HG02623 (cell line): ENCODE measurements around the gene PHF5A.
"Not testable (repeated sequence)": the region's sequence is repeated elsewhere in the genome, so short reads cannot be mapped to it uniquely, and the experiment has no call there.

Experiments used
- ATAC-seq: cut with Tn5 transposase; IDR thresholded peaks from one replicate; pipeline ENCODE4 v1.9.1; 2021; ENCODE audit warnings: moderate library complexity; ENCODE audit not compliant: unreplicated experiment

PHF5A gene

GRCh38 chr22:41447435-41448188 is 20.9 kb downstream of the PHF5A start:
- no peak for ATAC-seq

DNA sequence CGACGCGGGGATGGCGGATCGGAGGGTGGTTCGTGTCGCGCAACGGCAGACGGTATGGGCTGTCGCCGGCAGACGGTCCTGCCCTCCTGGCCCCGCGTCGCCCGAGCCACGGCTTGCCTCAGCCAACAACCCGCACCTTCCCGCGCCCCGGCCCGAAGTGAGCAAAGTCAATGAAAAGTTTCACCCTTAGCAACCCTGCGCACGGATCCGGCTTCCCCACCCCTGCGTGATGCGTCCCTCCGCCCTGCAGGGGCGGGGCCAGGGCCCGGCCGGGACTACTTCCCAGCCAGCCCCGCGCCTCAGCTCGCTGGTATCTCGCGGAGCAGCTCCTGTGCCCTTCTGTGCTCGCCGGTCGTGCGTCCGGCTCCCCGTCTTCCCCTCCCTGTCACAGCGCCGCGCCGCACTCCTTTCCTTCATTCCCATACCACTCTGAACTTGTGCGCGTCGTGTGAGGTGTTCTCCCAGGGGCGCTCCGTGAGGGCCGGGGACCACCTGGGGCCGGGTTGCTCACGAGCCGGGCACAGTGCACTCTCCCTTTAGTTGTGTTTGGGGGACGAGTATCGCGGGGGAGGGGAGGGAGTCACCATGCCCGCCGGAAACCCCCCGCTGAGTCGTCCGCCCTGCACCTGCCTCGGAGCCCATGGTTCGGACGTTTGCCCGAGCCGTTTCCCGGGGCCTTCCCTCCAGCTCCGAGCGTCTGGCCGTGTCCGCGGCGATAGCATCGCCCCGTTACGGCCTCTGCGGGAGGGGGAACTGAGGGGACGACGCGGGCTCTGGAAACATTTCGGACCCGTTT is 21.7 kb downstream of the PHF5A start, which contains the start of gene TOB2:
TOB2 (minus strand) TSS at position 163 of the 796 bp plus-strand sequence. CDS start 9,456 bp downstream, outside the sequence.
- peak; percentile 28 for ATAC-seq

DNA sequence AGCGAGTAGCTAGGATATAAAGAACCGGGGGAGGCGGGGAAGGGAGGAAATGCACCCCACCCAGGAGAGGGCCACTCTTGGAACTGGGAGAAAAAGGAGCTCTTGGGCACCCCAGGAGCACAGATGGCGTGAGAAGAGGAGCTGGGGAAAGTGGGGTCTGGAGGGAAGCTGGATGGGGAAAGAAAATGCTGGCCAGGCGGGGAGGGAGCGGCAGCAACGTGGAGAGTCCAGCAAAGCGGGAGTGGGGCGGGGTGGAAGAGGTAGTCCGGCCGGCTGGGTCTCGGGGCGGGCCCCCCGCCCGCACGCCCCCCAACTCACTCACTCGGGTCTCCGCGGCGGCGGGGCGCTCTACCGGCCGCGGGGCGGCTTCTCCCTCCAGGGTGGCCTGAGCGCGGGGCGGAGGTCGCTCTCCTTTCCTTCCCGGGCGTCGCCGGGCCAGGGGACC is 22.4 kb downstream of the PHF5A start:
- no peak for ATAC-seq

DNA sequence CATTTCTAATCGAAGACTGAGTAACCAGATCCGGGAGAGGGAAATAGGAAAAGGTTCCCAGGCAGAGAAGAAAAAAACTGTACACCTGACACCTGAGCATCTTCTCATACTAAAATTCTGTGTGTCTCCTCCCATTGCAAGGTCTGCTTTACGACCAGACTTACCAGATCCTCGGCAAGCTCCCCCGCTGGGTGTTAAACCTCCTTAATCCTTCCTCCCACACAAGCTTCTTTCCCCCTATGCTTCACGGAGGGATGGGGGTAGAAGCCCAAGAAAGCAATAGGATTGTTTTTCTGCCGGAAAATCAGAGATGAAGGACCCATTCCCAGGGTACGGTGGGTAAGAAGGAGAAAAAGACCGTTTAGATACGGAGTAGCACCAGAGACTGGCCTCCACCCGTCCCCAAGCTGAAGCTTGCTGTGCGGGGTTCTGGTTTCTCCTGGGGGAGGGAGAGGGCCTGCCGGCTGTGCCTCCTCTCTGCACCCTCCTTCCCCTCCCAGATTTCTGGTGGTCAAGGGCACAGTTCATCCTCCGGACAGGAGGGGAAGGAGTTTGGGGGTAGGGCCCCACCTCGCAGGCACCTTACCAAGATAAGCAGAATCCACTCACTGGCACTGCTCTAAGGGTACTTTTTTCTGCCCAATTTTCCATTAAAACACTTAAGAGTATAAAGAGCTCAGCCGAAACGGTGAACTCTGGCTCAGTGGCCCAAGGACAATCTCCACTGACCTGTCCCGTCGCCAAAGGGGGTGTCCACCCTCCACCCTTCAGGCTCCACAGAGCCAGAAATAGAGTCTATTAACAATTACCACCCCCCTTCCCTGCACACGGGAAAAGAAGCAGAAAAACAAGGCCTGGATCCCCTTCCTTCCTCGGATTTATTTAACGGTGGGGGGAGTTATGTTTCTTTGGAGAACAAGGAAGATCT is 23.1 kb downstream of the PHF5A start:
- ATAC-seq, result no peak

GRCh38 chr22:41444360-41445128 is 23.9 kb downstream of the PHF5A start:
- ATAC-seq, result peak; percentile 39

- ATAC-seq, result no peak
Observed at GRCh38 chr22:41442240-41442792, 26.2 kb downstream of the PHF5A start.

DNA sequence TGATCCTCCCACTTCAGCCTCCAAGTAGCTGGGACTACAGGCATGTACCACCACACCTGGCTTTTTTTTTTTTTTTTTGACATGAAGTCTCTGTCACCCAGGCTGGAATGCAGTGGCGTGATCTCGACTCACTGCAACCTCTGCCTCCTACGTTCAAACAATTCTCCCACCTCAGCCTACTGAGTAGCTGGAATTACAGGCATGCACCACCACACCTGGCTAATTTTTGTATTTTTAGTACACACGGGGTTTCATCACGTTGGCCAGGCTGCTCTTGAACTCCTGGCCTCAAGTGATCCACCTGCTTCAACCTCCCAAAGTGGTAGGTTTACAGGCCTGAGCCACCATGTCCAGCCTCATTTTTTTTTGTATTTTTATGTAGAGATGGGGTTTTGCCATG is 28.0 kb downstream of the PHF5A start:
- ATAC-seq, result not testable (repeated sequence)

GRCh38 chr22:41437198-41437597 is 31.3 kb downstream of the PHF5A start:
- ATAC-seq, result no peak

DNA sequence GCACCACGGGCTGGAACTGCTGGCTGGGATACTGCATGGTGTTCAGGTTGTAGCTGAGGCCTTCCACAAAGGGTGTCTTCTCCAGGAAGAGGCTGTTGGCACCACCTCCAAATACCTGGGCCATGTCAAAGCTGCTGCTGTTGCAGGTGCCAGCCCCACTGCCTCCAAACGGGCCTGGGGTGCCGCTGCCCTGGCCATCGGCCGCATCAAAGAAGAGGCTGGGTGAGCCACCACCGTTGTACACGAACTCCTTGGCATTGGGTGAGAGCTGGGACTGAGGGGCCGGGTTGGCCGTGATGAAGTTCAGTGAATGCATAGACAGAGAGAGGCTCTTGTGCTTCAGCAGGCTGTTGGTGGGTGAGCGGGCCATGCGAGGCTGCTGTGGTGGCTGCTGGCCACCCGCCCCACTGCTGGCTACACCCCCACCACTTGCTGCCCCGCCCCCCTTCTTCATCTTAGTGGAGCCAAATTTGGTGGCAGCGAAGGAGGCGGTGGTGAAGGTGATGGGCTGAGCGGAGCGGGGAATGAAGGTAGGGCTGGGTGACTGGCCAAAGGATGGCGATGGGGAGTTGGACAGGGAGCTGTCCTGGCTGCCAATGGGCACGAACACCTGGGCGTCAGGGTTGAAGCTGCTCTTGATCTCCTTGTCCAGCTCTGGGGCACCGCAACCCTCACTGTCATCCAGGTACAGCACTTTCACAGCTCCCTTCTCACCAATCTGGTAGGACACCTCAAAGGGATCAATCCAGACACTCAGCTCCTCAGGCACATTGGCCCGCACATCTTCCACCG is 32.0 kb downstream of the PHF5A start:
- ATAC-seq, result no peak

DNA sequence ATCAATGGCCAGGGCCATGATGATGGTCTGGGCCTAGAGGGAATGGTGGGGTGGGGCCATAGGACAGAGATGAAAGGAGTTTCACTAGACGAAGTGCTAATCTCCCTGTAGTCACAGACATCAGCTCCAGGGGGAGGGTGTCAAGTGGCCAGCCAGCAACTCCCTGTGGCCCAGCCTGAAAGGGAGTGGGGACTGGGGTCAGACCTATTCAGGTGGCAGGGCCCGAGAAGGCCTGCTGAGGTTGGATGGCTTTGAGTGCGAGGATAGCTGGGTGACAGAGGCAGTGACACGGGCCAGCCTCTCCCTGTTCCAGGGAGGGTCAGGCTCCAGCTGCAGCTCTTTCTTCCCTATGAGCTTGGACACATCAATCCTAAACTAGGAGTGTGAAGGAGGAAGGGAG is 32.9 kb downstream of the PHF5A start:
- no peak for ATAC-seq

- ATAC-seq, result not testable (repeated sequence)
Observed at GRCh38 chr22:41434361-41435003, 34.0 kb downstream of the PHF5A start.

DNA sequence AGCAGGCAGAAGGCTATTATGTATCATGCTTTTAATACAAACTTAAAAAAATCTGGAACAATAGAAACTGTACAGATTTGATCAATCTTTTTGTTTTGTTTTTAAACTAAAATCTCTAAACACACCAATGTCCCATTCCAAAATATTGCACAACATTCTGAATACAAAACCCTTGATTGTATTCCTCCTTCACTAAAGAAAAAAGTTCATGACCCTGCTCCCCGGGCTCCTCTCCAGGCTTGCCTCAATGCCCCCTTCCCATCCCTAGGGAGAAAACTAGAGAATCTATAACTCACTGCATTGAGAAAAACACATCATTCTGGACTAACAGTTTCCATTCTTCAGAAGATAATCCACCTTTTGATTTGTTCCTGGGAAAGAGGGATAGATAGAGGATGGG is 35.0 kb downstream of the PHF5A start:
- ATAC-seq, result not testable (repeated sequence)

DNA sequence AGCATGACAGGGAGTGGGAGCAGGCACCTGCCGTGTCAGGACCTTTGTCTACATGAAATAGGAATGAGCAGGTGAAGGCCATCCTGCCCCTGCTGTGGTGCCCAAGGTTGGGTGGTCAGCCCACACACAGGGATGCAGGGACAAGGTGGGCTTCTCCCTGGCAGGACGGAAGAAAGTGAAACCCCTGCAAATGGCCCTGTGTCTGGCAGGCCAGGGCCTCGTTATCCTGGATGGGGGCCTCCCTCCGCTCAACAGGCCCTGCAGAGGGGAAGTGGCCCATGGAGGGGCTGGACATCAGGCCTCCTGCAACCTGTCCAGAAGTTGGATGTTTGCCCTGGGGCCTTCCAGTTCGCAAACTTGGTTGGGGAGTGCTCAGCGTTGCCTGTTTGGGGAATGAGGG is 36.8 kb downstream of the PHF5A start:
- no peak for ATAC-seq

GRCh38 chr22:41429951-41430332 is 38.5 kb downstream of the PHF5A start:
- ATAC-seq, result no peak

- ATAC-seq, result no peak
Observed at GRCh38 chr22:41429232-41429950, 39.1 kb downstream of the PHF5A start.

- no peak for ATAC-seq
Observed at GRCh38 chr22:41425660-41426365, 42.7 kb downstream of the PHF5A start.

DNA sequence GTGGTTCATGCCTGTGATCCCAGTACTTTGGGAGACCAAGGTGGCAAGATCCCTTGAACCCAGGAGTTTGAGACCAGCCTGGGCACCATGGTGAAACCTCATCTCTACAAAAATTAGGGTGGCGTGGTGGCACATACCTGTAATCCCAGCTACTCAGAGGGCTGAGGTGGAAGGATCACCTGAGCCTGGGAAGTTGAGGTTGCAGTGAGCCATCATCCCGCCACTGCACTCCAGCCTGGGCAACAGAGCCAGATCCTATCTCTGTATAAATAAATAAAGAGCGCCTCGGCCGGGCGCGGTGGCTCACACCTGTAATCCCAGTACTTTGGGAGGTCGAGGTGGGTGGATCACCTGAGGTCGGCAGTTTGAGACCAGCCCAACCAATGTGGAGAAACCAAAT is 49.8 kb downstream of the PHF5A start:
- ATAC-seq, result no peak
